Fibroblast of villous mesenchyme (primary cell): ENCODE measurements around the gene MAPKAP1. TPM values are rescaled to one million over a fixed set of nuclear protein-coding genes. Genes with fewer than 3 reads are reported as not detected.

Source experiments
- DNase-seq: peaks from one replicate; pipeline ENCODE4 v3.0.0-alpha.2; 2010; ENCODE audit warnings: low read depth
- H3K4me3 ChIP-seq: 2 replicates; pipeline ENCODE4 v1.5.1; 2011; ENCODE audit warnings: low read depth, mild to moderate bottlenecking, low read length
- total RNA-seq: library from RNA; depleted of rRNA; stranded (reverse); fragments of >200 nt; gene quantifications from 2 replicates; pipeline ENCODE4 v1.2.3, GENCODE V29; 2012
- TF ChIP-seq, protein P1 (sequence below): IDR thresholded peaks from 2 replicates; pipeline ENCODE4 v1.5.1; 2012; ENCODE audit warnings: low read depth, mild to moderate bottlenecking, low read length; ENCODE audit not compliant: insufficient read depth

Gene MAPKAP1
- total RNA-seq, 1 donor: 92.0 TPM

GRCh38 chr9:125540497-125540896 lies 166.5 kb downstream of the MAPKAP1 start:
- TF ChIP-seq, protein P1, sequence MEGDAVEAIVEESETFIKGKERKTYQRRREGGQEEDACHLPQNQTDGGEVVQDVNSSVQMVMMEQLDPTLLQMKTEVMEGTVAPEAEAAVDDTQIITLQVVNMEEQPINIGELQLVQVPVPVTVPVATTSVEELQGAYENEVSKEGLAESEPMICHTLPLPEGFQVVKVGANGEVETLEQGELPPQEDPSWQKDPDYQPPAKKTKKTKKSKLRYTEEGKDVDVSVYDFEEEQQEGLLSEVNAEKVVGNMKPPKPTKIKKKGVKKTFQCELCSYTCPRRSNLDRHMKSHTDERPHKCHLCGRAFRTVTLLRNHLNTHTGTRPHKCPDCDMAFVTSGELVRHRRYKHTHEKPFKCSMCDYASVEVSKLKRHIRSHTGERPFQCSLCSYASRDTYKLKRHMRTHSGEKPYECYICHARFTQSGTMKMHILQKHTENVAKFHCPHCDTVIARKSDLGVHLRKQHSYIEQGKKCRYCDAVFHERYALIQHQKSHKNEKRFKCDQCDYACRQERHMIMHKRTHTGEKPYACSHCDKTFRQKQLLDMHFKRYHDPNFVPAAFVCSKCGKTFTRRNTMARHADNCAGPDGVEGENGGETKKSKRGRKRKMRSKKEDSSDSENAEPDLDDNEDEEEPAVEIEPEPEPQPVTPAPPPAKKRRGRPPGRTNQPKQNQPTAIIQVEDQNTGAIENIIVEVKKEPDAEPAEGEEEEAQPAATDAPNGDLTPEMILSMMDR: no peak
- DNase-seq: no peak
- H3K4me3 ChIP-seq: no peak overlapping the region

DNA sequence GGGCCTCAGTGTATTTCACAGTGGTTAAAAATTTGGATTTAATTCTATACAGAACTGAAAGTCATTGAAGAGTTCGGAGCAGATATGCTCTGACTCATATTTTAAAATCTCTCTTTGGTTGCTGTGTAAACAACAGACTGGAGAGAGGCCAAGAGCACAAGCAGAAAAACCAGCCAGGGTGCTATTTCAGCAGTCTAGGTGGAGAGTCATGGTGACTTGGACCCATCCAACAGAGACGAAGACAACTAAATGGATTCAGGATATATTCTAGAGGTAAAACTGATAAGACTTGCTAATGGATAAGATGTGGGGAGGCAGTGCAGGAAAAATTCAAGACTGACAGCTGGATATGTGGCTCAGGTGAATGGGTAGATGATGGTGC lies 168.9 kb downstream of the MAPKAP1 start:
- peak overlapping the region; percentile 19 for H3K4me3 ChIP-seq

DNA sequence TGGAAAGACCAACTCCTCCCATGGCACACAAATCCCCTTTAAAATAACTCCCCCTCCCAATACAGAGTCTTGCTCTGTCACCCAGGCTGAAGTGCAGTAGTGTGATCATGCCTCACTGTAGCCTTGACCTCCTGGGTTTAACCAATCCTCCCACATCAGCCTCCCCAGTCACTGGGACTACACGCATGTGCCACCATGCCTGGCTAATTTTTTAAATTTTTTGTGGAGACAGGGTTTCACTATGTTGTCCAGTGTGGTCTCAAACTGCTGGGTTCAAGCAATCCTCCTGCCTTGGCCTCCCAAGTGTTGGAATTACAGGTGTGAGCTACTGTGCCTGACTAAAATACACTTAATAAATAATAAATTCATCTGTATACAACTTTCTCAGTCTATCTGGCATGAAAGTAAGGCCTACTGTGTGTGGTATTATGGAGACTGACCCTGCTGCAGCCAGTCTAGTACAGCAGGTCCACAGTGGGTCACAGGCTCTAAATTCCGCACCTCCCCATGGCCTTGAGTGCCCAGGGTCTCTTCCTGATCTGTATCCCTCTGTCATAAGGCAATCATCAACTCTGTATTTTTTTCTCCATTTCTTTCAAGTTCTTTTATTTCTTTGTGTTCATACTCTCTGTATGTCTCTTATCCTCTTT lies 169.4 kb downstream of the MAPKAP1 start:
- TF ChIP-seq, protein P1: no peak
- no peak overlapping the region for H3K4me3 ChIP-seq
- no peak for DNase-seq

More for the DNA sequence above, 168.9 kb downstream of the MAPKAP1 start:
- TF ChIP-seq, protein P1: no peak
- peak; percentile 89 for DNase-seq

DNA sequence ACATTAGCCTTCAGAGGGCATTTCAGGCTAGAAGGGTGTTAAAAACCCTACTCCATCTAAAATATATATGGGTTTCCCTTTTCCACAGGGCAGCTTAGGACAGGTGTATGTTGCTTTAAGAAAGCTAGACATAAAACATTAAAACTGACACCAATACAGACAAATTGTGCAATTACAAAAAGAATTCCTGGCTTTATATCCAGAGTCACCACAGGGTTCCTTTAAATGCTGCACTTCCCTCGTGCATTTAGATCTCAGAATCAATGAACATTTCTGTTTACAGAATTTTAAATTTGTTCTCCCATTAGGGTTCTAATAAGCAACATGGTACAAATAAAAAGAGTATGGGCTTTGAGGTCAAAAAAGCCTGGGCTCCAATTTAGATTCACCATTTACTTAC lies 170.2 kb downstream of the MAPKAP1 start:
- TF ChIP-seq, protein P1: no peak
- peak; percentile 58 for DNase-seq
- no peak overlapping the region for H3K4me3 ChIP-seq

- TF ChIP-seq, protein P1: no peak
- no peak for DNase-seq
- no peak overlapping the region for H3K4me3 ChIP-seq
Measured at GRCh38 chr9:125536167-125536772, 170.7 kb downstream of the MAPKAP1 start.

DNA sequence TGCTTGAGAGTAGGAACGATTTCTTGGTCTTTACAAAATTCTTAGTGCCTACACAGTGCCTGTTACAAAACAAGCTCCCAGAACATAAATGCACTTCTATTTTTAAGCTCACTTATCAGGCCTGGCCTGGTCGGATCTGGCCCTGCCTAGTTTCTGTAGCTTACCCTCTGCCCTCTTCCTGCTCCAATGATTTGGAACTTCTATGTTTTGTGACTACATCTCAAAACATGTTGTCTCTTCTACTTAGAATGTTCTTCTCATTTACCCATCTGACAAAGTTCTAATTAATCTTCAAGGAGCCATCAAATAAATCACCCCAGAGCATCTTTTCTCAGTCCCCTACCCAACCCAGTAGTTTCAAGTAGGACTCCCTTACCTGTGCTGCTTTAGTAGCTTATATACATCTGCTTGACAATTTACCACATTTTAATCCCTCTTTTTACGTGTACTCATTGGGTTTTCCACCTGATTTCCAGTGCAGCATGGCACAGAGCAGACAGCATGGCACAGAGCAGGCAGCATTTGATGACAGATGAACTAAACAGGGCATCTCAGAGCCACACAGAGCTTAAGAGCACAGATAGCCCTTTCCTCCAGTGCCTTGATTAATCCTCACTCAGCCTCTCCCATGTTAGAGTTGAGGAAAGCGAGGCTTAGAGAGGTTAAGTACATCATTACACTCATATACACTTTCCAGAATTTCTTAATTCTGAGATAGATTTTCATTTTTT lies 171.9 kb downstream of the MAPKAP1 start:
- no peak overlapping the region for H3K4me3 ChIP-seq
- DNase-seq: no peak
- TF ChIP-seq, protein P1: no peak
